HCT116 (cell line): Measurements from ENCODE around the gene PSORS1C2. TPM values are rescaled to one million over a fixed set of nuclear protein-coding genes. Genes with fewer than 3 reads are reported as not detected.

Source experiments
- ATAC-seq: fragments of 200-7000 bp; cut with Tn5 transposase; 2 replicates; pipeline ENCODE4 v1.9.1; 2020; ENCODE audit warnings: mild to moderate bottlenecking, moderate library complexity
- BruUV-seq: library from RNA; stranded (reverse); fragments of 400-500 nt; replicated peaks from 2 replicates; lab custom pipeline; 2021; lab: Mats Ljungman, UMichigan
- CTCF ChIA-PET: fragments of 300-600 bp; sonication (Branson Sonifier 250); formaldehyde crosslinking; loops from one replicate; lab custom pipeline; 2021; ENCODE audit warnings: antibody characterized with exemption; lab: Charles Lee
- POLR2A ChIA-PET: fragments of 300-600, 350-600 bp; sonication (Branson Sonifier 250); formaldehyde crosslinking; loops from one replicate; lab custom pipeline; 2021; ENCODE audit warnings: antibody characterized with exemption; lab: Charles Lee
- RAD21 ChIA-PET, 2 experiments: fragments of 300-600 bp; sonication (Branson Sonifier 250); formaldehyde crosslinking; loops; one replicate each; lab custom pipeline; 2023; ENCODE audit warnings: low total read pairs in 2 of 2; ENCODE audit not compliant: uncharacterized antibody in 2 of 2, unreplicated experiment in 2 of 2, low non-redundant PET in 1 of 2; lab: Charles Lee
- DNase-seq: peaks from one replicate; pipeline ENCODE4 v3.0.0-alpha.2; 2010; ENCODE audit warnings: low read depth, low spot score
- H2AFZ ChIP-seq: fragments of 200-600 bp; shearing (Covaris generic), sonication (generic); 2 replicates; pipeline ENCODE4 v1.6.1; 2017; ENCODE audit warnings: low read depth, mixed run types, mixed read lengths, antibody characterized with exemption, low read length; ENCODE audit not compliant: poor library complexity, severe bottlenecking
- H3K27ac ChIP-seq: 2 replicates; pipeline ENCODE4 v1.5.1; 2012; ENCODE audit warnings: low read depth, low read length
- H3K27me3 ChIP-seq: fragments of 200-600 bp; sonication (generic); 2 replicates; pipeline ENCODE4 v1.6.1; 2016; ENCODE audit warnings: mixed run types, low read length, mixed read lengths; ENCODE audit not compliant: insufficient read depth
- H3K36me3 ChIP-seq, 2 experiments: fragments of 200-500 bp in 1 of 2; fragments of 200-600 bp in 1 of 2; sonication (Bioruptor generic) in 1 of 2; sonication (generic) in 1 of 2; 2 replicates each; pipeline versions ENCODE4 v1.5.1 to v1.6.1; 2014 to 2016; ENCODE audit warnings: low read length in 2 of 2, inconsistent platforms in 1 of 2, mixed read lengths in 1 of 2, mixed run types in 1 of 2; ENCODE audit not compliant: insufficient read depth in 2 of 2, control insufficient read depth in 1 of 2
- H3K4me1 ChIP-seq, 2 experiments: fragments of 200-600 bp in 1 of 2; sonication (generic) in 1 of 2; 2 replicates each; pipeline versions ENCODE4 v1.5.1 to v1.6.1; 2012 to 2017; ENCODE audit warnings: low read length in 2 of 2, inconsistent platforms in 1 of 2, mild to moderate bottlenecking in 1 of 2, mixed read lengths in 1 of 2, mixed run types in 1 of 2, moderate library complexity in 1 of 2; ENCODE audit not compliant: insufficient read depth in 2 of 2, control insufficient read depth in 1 of 2
- H3K4me2 ChIP-seq: fragments of 200-600 bp; sonication (generic); 2 replicates; pipeline ENCODE4 v1.6.1; 2017; ENCODE audit warnings: mixed run types, low read length, mixed read lengths
- H3K4me3 ChIP-seq, 2 experiments: fragments of 200-600 bp in 1 of 2; sonication (generic) in 1 of 2; replicated peaks in 1 of 2; 2 replicates each; pipeline ENCODE4 v1.5.1; 2011 to 2016; ENCODE audit warnings: low read length in 2 of 2, control low read depth in 1 of 2, low read depth in 1 of 2, mild to moderate bottlenecking in 1 of 2, mixed read lengths in 1 of 2, mixed run types in 1 of 2
- H3K79me2 ChIP-seq: fragments of 200-600 bp; sonication (generic); 2 replicates; pipeline ENCODE4 v1.6.1; 2017; ENCODE audit warnings: mild to moderate bottlenecking, mixed run types, low read length, moderate library complexity, mixed read lengths; ENCODE audit not compliant: insufficient read depth
- H3K9ac ChIP-seq: fragments of 200-600 bp; sonication (generic); 2 replicates; pipeline ENCODE4 v1.6.1; 2016; ENCODE audit warnings: low read length, mixed read lengths
- H3K9me2 ChIP-seq: fragments of 200-600 bp; sonication (generic), shearing (Covaris generic); 2 replicates; pipeline ENCODE4 v1.6.1; 2017; ENCODE audit warnings: mixed run types, mild to moderate bottlenecking, moderate library complexity; ENCODE audit not compliant: insufficient read depth
- H3K9me3 ChIP-seq, 2 experiments: fragments of 200-500 bp in 1 of 2; fragments of 200-600 bp in 1 of 2; sonication (Bioruptor generic) in 1 of 2; sonication (generic) in 1 of 2; 2 replicates each; pipeline ENCODE4 v1.6.1; 2014 to 2017; ENCODE audit warnings: low read length in 2 of 2, mixed read lengths in 2 of 2, inconsistent platforms in 1 of 2, low read depth in 1 of 2, mild to moderate bottlenecking in 1 of 2, mixed run types in 1 of 2, moderate library complexity in 1 of 2; ENCODE audit not compliant: control insufficient read depth in 1 of 2, insufficient read depth in 1 of 2
- H4K20me1 ChIP-seq: fragments of 200-600 bp; sonication (generic), shearing (Covaris generic); 2 replicates; pipeline ENCODE4 v1.6.1; 2017; ENCODE audit warnings: mixed run types, mild to moderate bottlenecking, moderate library complexity; ENCODE audit not compliant: insufficient read depth
- EGR1 ChIP-seq: IDR thresholded peaks from 2 replicates; pipeline ENCODE4 v1.6.1; 2012; ENCODE audit warnings: low read depth
- MAX ChIP-seq: IDR thresholded peaks from 2 replicates; pipeline ENCODE4 v1.6.1; 2012
- POLR2A ChIP-seq: IDR thresholded peaks from 2 replicates; pipeline ENCODE4 v1.7.0; 2011; ENCODE audit warnings: borderline replicate concordance; ENCODE audit not compliant: insufficient read depth, insufficient read length; ENCODE audit errors: extremely low read depth
- REST ChIP-seq: IDR thresholded peaks from 2 replicates; pipeline ENCODE4 v1.6.1; 2012; ENCODE audit warnings: low read depth
- SP1 ChIP-seq: IDR thresholded peaks from 2 replicates; pipeline ENCODE4 v1.6.1; 2012; ENCODE audit warnings: low read depth
- ZBTB33 ChIP-seq: IDR thresholded peaks from 2 replicates; pipeline ENCODE4 v1.6.1; 2011; ENCODE audit warnings: mild to moderate bottlenecking, low read length, moderate library complexity; ENCODE audit not compliant: insufficient replicate concordance; ENCODE audit errors: extremely low read depth
- ZNF274 ChIP-seq: fragments of 200-500 bp; sonication (Bioruptor generic); IDR thresholded peaks from 2 replicates; pipeline ENCODE4 v1.6.1; 2014; ENCODE audit warnings: mild to moderate bottlenecking, low read depth, low read length, inconsistent platforms
- intact Hi-C: fragments of 100-400 bp; cut with micrococcal nuclease; formaldehyde crosslinking; loops from 2 replicates; pipeline ENCODE4 v1.10.0; 2022
- total RNA-seq: library from RNA; stranded (reverse); gene quantifications from one replicate; pipeline ENCODE4 v1.2.1, GENCODE V29; 2021; ENCODE audit not compliant: unreplicated experiment

The PSORS1C2 gene
- total RNA-seq, 1 experiment from 2014 or later: not detected

- Histone ChIP-seq H4K20me1 (no peaks in the 10 kb centered on the region), H3K9me3 (no peaks in the 10 kb centered on the region), H3K79me2 (no peaks in the 10 kb centered on the region), H3K4me1 (peaks cover 41 to 55% of the 10 kb centered on the region in 2 experiments), H3K36me3 (no peaks in the 10 kb centered on the region), H3K4me3 (no peak overlapping the region), H3K4me2 (no peak overlapping the region), H3K27me3 (no peaks in the 10 kb centered on the region), H3K9me2 (no peaks in the 10 kb centered on the region), H3K27ac (no peak overlapping the region), H3K9ac (no peak overlapping the region), H2AFZ (no peak overlapping the region)
- TF ChIP-seq EGR1 (no peak), SP1 (no peak), REST (no peak), POLR2A (no peak), MAX (no peak), ZBTB33 (no peak), ZNF274 (no peak)
- POLR2A ChIA-PET: interaction anchor here (1.4 to 1.6 kb wide), 2 partner anchors 10 to 12 kb away, joined by 4 to 5 read pairs; partner anchors contain the start of gene PSORS1C1
- CTCF ChIA-PET: interaction anchor here (0.7 to 1.3 kb wide), 3 partner anchors 12 to 84 kb away, joined by 3 read pairs; partner anchors contain the start of gene PSORS1C1
- RAD21 ChIA-PET: no interaction called here
- no TSS peak for BruUV-seq
- DNase-seq (no peak), ATAC-seq (no peak)
- intact Hi-C loops: no loop called here
Measured at GRCh38 chr6:31126396-31127175, 12.3 kb downstream of the PSORS1C2 start.
